ENCODE data around the gene DSCAM.

DNA sequence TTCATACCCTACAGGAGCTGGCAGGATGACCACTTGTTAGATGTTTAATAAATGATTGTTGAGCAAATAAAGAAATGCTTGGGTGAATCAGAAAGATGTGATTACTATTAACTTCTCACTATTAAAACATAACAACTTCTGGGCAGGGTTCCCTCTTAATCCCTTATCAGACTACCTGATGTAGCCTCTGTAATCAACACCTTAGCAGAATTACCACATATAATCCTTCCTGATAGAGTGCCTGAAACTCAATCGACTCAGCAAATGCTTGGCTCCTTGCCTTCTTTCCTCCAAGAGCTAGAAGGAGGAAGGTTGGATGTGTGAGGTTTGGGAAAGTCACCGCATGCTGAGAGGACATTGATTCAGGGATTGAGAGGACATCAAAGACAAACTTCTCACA is 34.8 kb upstream of the DSCAM start:
- TF ChIP-seq, protein P1, sequence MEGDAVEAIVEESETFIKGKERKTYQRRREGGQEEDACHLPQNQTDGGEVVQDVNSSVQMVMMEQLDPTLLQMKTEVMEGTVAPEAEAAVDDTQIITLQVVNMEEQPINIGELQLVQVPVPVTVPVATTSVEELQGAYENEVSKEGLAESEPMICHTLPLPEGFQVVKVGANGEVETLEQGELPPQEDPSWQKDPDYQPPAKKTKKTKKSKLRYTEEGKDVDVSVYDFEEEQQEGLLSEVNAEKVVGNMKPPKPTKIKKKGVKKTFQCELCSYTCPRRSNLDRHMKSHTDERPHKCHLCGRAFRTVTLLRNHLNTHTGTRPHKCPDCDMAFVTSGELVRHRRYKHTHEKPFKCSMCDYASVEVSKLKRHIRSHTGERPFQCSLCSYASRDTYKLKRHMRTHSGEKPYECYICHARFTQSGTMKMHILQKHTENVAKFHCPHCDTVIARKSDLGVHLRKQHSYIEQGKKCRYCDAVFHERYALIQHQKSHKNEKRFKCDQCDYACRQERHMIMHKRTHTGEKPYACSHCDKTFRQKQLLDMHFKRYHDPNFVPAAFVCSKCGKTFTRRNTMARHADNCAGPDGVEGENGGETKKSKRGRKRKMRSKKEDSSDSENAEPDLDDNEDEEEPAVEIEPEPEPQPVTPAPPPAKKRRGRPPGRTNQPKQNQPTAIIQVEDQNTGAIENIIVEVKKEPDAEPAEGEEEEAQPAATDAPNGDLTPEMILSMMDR (IDR thresholded peaks at IDR 0.05; ENCODE audit: insufficient read depth, low read length), result no peak
- no peak for TF ChIP-seq POLR2AphosphoS5 (IDR thresholded peaks at IDR 0.05; ENCODE audit: low read depth)
- TF ChIP-seq, protein P2, sequence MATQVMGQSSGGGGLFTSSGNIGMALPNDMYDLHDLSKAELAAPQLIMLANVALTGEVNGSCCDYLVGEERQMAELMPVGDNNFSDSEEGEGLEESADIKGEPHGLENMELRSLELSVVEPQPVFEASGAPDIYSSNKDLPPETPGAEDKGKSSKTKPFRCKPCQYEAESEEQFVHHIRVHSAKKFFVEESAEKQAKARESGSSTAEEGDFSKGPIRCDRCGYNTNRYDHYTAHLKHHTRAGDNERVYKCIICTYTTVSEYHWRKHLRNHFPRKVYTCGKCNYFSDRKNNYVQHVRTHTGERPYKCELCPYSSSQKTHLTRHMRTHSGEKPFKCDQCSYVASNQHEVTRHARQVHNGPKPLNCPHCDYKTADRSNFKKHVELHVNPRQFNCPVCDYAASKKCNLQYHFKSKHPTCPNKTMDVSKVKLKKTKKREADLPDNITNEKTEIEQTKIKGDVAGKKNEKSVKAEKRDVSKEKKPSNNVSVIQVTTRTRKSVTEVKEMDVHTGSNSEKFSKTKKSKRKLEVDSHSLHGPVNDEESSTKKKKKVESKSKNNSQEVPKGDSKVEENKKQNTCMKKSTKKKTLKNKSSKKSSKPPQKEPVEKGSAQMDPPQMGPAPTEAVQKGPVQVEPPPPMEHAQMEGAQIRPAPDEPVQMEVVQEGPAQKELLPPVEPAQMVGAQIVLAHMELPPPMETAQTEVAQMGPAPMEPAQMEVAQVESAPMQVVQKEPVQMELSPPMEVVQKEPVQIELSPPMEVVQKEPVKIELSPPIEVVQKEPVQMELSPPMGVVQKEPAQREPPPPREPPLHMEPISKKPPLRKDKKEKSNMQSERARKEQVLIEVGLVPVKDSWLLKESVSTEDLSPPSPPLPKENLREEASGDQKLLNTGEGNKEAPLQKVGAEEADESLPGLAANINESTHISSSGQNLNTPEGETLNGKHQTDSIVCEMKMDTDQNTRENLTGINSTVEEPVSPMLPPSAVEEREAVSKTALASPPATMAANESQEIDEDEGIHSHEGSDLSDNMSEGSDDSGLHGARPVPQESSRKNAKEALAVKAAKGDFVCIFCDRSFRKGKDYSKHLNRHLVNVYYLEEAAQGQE (IDR thresholded peaks at IDR 0.05; ENCODE audit: insufficient replicate concordance, low read depth), result no peak
- no peak for TF ChIP-seq GABPA (IDR thresholded peaks at IDR 0.05; ENCODE audit: low read depth)
- no peak for TF ChIP-seq SPI1 (IDR thresholded peaks at IDR 0.05; ENCODE audit: borderline replicate concordance, low read depth)
